ENCODE results near the gene GAB4. TPM values are rescaled to one million over a fixed set of nuclear protein-coding genes. Genes with fewer than 3 reads are reported as not detected.

The GAB4 gene
- polyA plus RNA-seq, 2 of the 4 experiments (the other 2 are of a cell fraction): not detected

DNA sequence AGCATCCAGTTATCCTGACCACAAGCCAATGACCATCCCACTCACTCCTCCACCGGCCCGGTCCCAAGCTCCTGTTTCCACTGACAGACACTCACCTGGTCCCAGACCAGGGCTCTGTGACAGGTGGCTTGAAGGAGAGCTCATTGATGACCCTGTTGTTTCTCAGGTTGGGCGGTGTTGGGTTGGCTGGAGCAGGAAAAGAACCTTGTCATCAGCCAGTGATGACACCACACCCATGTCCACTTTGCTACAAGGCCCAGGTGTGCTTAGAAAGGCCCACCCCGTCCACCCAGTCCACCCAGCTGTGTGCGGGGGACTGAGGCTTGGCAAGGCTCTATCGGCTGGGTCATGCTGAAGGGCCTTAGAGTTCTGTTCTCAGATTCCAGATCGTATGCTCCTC is 42.9 kb downstream of the GAB4 start:
- CTCF ChIA-PET: interaction anchor here (1.0 kb wide), 1 partner anchor 49 kb away, joined by 3 read pairs; no protein-coding TSS in a partner anchor
- DNase-seq (ENCODE audit: low read depth in 1 of 2, low spot score in 1 of 2): no peak
- FAIRE-seq: no peak
- no peak for ATAC-seq
- no peaks in the 10 kb centered on the region for H3K4me1 ChIP-seq
- TF ChIP-seq CHD4 (IDR thresholded peaks at IDR 0.05; ENCODE audit: borderline replicate concordance): no peak
- no peak for TF ChIP-seq NR3C1 (IDR thresholded peaks at IDR 0.05)
- TF ChIP-seq BHLHE40 (IDR thresholded peaks at IDR 0.05; ENCODE audit: low read depth, low read length): no peak
- TF ChIP-seq, protein P1, sequence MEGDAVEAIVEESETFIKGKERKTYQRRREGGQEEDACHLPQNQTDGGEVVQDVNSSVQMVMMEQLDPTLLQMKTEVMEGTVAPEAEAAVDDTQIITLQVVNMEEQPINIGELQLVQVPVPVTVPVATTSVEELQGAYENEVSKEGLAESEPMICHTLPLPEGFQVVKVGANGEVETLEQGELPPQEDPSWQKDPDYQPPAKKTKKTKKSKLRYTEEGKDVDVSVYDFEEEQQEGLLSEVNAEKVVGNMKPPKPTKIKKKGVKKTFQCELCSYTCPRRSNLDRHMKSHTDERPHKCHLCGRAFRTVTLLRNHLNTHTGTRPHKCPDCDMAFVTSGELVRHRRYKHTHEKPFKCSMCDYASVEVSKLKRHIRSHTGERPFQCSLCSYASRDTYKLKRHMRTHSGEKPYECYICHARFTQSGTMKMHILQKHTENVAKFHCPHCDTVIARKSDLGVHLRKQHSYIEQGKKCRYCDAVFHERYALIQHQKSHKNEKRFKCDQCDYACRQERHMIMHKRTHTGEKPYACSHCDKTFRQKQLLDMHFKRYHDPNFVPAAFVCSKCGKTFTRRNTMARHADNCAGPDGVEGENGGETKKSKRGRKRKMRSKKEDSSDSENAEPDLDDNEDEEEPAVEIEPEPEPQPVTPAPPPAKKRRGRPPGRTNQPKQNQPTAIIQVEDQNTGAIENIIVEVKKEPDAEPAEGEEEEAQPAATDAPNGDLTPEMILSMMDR (IDR thresholded peaks at IDR 0.05): no peak
- no peak for TF ChIP-seq JUNB (IDR thresholded peaks at IDR 0.05)
- no peak for TF ChIP-seq EHMT2 (IDR thresholded peaks at IDR 0.05; ENCODE audit: low read depth)
- TF ChIP-seq KDM1A (IDR thresholded peaks at IDR 0.05; ENCODE audit: low read depth): no peak
- TF ChIP-seq, protein P2, sequence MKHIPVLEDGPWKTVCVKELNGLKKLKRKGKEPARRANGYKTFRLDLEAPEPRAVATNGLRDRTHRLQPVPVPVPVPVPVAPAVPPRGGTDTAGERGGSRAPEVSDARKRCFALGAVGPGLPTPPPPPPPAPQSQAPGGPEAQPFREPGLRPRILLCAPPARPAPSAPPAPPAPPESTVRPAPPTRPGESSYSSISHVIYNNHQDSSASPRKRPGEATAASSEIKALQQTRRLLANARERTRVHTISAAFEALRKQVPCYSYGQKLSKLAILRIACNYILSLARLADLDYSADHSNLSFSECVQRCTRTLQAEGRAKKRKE (CRISPR knock-in tag; IDR thresholded peaks at IDR 0.05; ENCODE audit: low read depth): no peak
- no peak for TF ChIP-seq SREBF2 (IDR thresholded peaks at IDR 0.05)
- no peak for TF ChIP-seq CBX2 (IDR thresholded peaks at IDR 0.05; ENCODE audit: borderline replicate concordance, low read depth)
- TF ChIP-seq, protein P3, sequence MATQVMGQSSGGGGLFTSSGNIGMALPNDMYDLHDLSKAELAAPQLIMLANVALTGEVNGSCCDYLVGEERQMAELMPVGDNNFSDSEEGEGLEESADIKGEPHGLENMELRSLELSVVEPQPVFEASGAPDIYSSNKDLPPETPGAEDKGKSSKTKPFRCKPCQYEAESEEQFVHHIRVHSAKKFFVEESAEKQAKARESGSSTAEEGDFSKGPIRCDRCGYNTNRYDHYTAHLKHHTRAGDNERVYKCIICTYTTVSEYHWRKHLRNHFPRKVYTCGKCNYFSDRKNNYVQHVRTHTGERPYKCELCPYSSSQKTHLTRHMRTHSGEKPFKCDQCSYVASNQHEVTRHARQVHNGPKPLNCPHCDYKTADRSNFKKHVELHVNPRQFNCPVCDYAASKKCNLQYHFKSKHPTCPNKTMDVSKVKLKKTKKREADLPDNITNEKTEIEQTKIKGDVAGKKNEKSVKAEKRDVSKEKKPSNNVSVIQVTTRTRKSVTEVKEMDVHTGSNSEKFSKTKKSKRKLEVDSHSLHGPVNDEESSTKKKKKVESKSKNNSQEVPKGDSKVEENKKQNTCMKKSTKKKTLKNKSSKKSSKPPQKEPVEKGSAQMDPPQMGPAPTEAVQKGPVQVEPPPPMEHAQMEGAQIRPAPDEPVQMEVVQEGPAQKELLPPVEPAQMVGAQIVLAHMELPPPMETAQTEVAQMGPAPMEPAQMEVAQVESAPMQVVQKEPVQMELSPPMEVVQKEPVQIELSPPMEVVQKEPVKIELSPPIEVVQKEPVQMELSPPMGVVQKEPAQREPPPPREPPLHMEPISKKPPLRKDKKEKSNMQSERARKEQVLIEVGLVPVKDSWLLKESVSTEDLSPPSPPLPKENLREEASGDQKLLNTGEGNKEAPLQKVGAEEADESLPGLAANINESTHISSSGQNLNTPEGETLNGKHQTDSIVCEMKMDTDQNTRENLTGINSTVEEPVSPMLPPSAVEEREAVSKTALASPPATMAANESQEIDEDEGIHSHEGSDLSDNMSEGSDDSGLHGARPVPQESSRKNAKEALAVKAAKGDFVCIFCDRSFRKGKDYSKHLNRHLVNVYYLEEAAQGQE (IDR thresholded peaks at IDR 0.05): no peak
- TF ChIP-seq CHD2 (IDR thresholded peaks at IDR 0.05; ENCODE audit: low read length, partially characterized antibody): no peak
- no peak for TF ChIP-seq HOXA7 (CRISPR knock-in tag; IDR thresholded peaks at IDR 0.05)
- no peak for TF ChIP-seq ESRRA (IDR thresholded peaks at IDR 0.05; ENCODE audit: borderline replicate concordance, low read length)
- no peak for TF ChIP-seq TFCP2L1 (CRISPR knock-in tag; IDR thresholded peaks at IDR 0.05)
- no peak for TF ChIP-seq ZC3H11A (IDR thresholded peaks at IDR 0.05)
- no peak for TF ChIP-seq ZFP36 (IDR thresholded peaks at IDR 0.05; ENCODE audit: borderline replicate concordance, partially characterized antibody)
- TF ChIP-seq FOSL2 (IDR thresholded peaks at IDR 0.05): no peak
- TF ChIP-seq FOSL2 (CRISPR knock-in tag; IDR thresholded peaks at IDR 0.05): no peak
- no peaks in the 10 kb centered on the region for H3K9me3 ChIP-seq
- no peak overlapping the region for H3K4me3 ChIP-seq
- POLR2A ChIA-PET: no interaction called here
- no peak overlapping the region for H3K27ac ChIP-seq
- 34% methylated on average over 6 of the region's 7 CpGs for WGBS (ENCODE audit: missing lambda C conversion rate)
- no peak overlapping the region for H3K4me2 ChIP-seq

DNA sequence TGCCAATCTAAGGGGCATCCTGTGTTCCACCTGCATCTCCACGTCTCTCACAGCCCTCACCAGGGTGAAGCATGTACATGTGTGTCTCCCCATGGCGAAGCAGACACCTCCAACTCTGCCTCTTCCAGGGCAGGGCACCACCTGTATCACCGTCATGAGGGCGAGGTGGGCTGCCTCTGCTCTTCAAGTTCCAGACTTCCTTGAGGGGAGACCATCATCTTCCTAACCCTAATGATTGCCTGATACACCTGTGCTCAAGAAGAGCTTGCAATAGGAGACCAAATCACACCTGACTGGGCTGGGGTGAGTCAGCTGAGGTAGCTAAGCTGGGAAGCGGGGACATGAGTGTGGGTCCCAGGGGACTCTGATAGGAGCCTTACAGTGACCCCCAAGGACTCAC is 43.7 kb downstream of the GAB4 start:
- CTCF ChIA-PET: interaction anchor here (1.0 kb wide), 1 partner anchor 48 kb away, joined by 3 read pairs; no protein-coding TSS in a partner anchor
- POLR2A ChIA-PET: no interaction called here
- WGBS (ENCODE audit: missing lambda C conversion rate): 14% methylated on average over 2 of the region's 5 CpGs
- FAIRE-seq: no peak
- Histone ChIP-seq H3K27ac (no peak overlapping the region), H3K4me3 (no peak overlapping the region), H3K9me3 (no peaks in the 10 kb centered on the region), H3K4me2 (no peak overlapping the region), H3K4me1 (no peaks in the 10 kb centered on the region)
- ATAC-seq: no peak
- DNase-seq (ENCODE audit: low read depth in 1 of 2, low spot score in 1 of 2): no peak
- TF ChIP-seq EHMT2 (IDR thresholded peaks at IDR 0.05; ENCODE audit: low read depth) (no peak), SREBF2 (IDR thresholded peaks at IDR 0.05) (no peak), RARB (CRISPR knock-in tag; IDR thresholded peaks at IDR 0.05) (no peak), KDM1A (IDR thresholded peaks at IDR 0.05; ENCODE audit: low read depth) (no peak), ESRRA (IDR thresholded peaks at IDR 0.05; ENCODE audit: borderline replicate concordance, low read length) (no peak), JUNB (IDR thresholded peaks at IDR 0.05) (no peak), JUN (IDR thresholded peaks at IDR 0.05) (no peak), CBX2 (IDR thresholded peaks at IDR 0.05; ENCODE audit: borderline replicate concordance, low read depth) (no peak), NR3C1 (IDR thresholded peaks at IDR 0.05) (no peak)
- TF ChIP-seq, protein P4, sequence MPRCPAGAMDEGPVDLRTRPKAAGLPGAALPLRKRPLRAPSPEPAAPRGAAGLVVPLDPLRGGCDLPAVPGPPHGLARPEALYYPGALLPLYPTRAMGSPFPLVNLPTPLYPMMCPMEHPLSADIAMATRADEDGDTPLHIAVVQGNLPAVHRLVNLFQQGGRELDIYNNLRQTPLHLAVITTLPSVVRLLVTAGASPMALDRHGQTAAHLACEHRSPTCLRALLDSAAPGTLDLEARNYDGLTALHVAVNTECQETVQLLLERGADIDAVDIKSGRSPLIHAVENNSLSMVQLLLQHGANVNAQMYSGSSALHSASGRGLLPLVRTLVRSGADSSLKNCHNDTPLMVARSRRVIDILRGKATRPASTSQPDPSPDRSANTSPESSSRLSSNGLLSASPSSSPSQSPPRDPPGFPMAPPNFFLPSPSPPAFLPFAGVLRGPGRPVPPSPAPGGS (IDR thresholded peaks at IDR 0.05): no peak

Data from A549 (cell line).